Measurements from ENCODE around the gene TMOD3. TPM values are rescaled to one million over a fixed set of nuclear protein-coding genes. Genes with fewer than 3 reads are reported as not detected.

TMOD3 gene
- polyA plus RNA-seq (2013, experiment 1 of 2), result 9.9 TPM
- polyA plus RNA-seq (2013, experiment 2 of 2), result 10.7 TPM

DNA sequence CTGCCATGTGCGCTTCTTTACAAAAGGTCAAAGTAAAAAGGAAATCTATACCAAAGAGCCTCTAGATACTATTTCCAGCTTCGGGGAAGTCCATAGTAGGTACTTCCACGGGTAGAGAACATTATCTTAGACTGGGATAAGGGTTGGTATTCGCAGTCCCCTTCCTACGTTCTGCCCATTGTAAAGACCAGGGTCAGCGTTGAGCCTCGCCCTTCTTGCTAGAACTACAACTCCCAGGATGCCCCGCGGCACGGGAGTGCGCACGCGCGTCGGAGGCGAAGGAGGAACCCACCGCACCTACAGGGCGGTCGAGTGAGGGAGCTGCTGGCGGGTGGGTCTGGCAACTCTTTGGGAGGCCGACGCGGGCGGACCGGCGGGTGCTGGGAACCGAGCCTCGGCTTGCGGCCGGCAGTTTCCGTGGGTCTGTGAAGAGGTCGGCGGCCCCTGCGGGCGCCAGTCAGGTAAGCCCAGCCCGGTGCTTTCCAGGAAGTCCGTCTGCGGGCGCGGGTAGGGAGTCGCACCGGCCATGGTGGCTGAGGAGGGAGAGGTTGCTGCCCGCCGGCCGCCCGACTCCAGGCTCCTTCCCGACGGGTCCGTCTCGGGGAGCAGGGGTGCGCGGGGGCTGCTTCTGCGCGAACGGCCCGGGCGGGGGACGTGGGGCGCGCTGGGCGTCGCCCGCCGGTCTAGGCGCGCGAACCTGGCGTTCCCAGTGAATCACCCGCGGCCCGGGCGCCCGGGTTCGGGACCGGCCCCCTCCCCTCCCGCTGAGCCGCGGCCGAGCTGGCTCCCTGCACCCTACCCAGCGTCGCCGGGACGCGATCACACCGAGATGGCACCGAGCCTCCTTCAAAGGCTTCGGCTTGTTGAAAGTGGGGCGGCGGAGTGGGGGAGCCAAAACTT, at the start of gene TMOD3:
TMOD3 (plus strand) TSS at position 278 of the 900 bp plus-strand sequence. CDS start 33,232 bp downstream, outside the sequence.
- Histone ChIP-seq H2BK5ac (ENCODE audit: low read length) (peak within 1 kb of the TSS; percentile 75), H4K91ac (ENCODE audit: low read depth, low read length, poor library complexity) (no peak within 1 kb of the TSS), H3K36me3 (replicated peaks in 1 of 2; ENCODE audit: control insufficient read depth in 2 of 2, insufficient read depth in 2 of 2, low read length in 2 of 2) (no peaks in the 10 kb centered on the region), H3K4me2 (ENCODE audit: insufficient read depth, low read length, poor library complexity, severe bottlenecking) (peak within 1 kb of the TSS; percentile 78), H3K27me3 (ENCODE audit: control insufficient read depth in 3 of 3, insufficient read depth in 3 of 3, low read depth in 1 of 3, low read length in 3 of 3) (peaks cover 0 to 6% (median 0%) of the 10 kb centered on the region in 3 experiments), H3K18ac (ENCODE audit: low read length) (peak within 1 kb of the TSS; percentile 98), H3K79me1 (ENCODE audit: low read depth, low read length) (peaks cover 6% of the 10 kb centered on the region), H3K23ac (ENCODE audit: low read depth, low read length, poor library complexity) (peak within 1 kb of the TSS; percentile 100), H3K4me3 (ENCODE audit: low read length in 2 of 2) (peak within 1 kb of the TSS; percentile 66 to 93), H3K9ac (ENCODE audit: low read depth, low read length, poor library complexity) (peak within 1 kb of the TSS; percentile 84), H3K14ac (ENCODE audit: low read length) (peak within 1 kb of the TSS; percentile 71), H2BK15ac (ENCODE audit: low read length) (peak within 1 kb of the TSS; percentile 85), H2AFZ (ENCODE audit: low read length) (peak within 1 kb of the TSS; percentile 97), H2BK12ac (ENCODE audit: low read length) (peak within 1 kb of the TSS; percentile 41), H3K4me1 (ENCODE audit: control insufficient read depth in 2 of 2, insufficient read depth in 1 of 2, low read depth in 1 of 2, low read length in 2 of 2) (peaks cover 0 to 6% of the 10 kb centered on the region in 2 donors), H2BK120ac (ENCODE audit: low read depth, low read length) (peak within 1 kb of the TSS; percentile 72), H3K9me3 (replicated peaks in 1 of 2; ENCODE audit: control insufficient read depth in 2 of 2, insufficient read depth in 1 of 2, low read depth in 1 of 2, low read length in 2 of 2) (no peaks in the 10 kb centered on the region), H3K27ac (replicated peaks; ENCODE audit: low read length) (peak within 1 kb of the TSS; percentile 49), H4K8ac (ENCODE audit: low read depth, low read length) (peak within 1 kb of the TSS; percentile 43), H2AK5ac (ENCODE audit: low read depth, low read length) (no peak within 1 kb of the TSS), H3K4ac (ENCODE audit: low read length) (no peak within 1 kb of the TSS)
- WGBS, 2 donors (ENCODE audit: extremely low coverage in 2 of 2, insufficient read length in 2 of 2, insufficient replicate concordance in 1 of 2), result no CpG with 5 or more reads among the region's 89 CpGs
- peak; percentile 92 for DNase-seq (ENCODE audit: low spot score)

- H2AK5ac ChIP-seq (ENCODE audit: low read depth, low read length), result no peak overlapping the region
Measured at GRCh38 chr15:51780636-51781035, 48.8 kb upstream of the TMOD3 start.

GRCh38 chr15:51781506-51781905, 47.9 kb upstream of the TMOD3 start:
- Histone ChIP-seq H4K91ac (ENCODE audit: low read depth, low read length, poor library complexity) (no peak overlapping the region), H2BK120ac (ENCODE audit: low read depth, low read length) (no peak overlapping the region), H3K18ac (ENCODE audit: low read length) (no peak overlapping the region), H3K4me2 (ENCODE audit: insufficient read depth, low read length, poor library complexity, severe bottlenecking) (no peak overlapping the region), H2BK12ac (ENCODE audit: low read length) (no peak overlapping the region), H3K4ac (ENCODE audit: low read length) (no peak overlapping the region), H2AFZ (ENCODE audit: low read length) (no peak overlapping the region), H3K14ac (ENCODE audit: low read length) (no peak overlapping the region), H2BK15ac (ENCODE audit: low read length) (no peak overlapping the region), H3K36me3 (replicated peaks in 1 of 2; ENCODE audit: control insufficient read depth in 2 of 2, insufficient read depth in 2 of 2, low read length in 2 of 2) (peaks cover 0 to 3% of the 10 kb centered on the region in 2 donors), H3K4me3 (ENCODE audit: low read length in 2 of 2) (no peak overlapping the region), H3K4me1 (ENCODE audit: control insufficient read depth in 2 of 2, insufficient read depth in 1 of 2, low read depth in 1 of 2, low read length in 2 of 2) (no peaks in the 10 kb centered on the region), H3K27me3 (ENCODE audit: control insufficient read depth in 3 of 3, insufficient read depth in 3 of 3, low read depth in 1 of 3, low read length in 3 of 3) (no peaks in the 10 kb centered on the region), H3K23ac (ENCODE audit: low read depth, low read length, poor library complexity) (no peak overlapping the region), H3K9me3 (replicated peaks in 1 of 2; ENCODE audit: control insufficient read depth in 2 of 2, insufficient read depth in 1 of 2, low read depth in 1 of 2, low read length in 2 of 2) (no peaks in the 10 kb centered on the region), H3K27ac (replicated peaks; ENCODE audit: low read length) (no peak overlapping the region), H3K79me1 (ENCODE audit: low read depth, low read length) (no peaks in the 10 kb centered on the region), H3K9ac (ENCODE audit: low read depth, low read length, poor library complexity) (no peak overlapping the region), H2AK5ac (ENCODE audit: low read depth, low read length) (no peak overlapping the region), H2BK5ac (ENCODE audit: low read length) (no peak overlapping the region), H4K8ac (ENCODE audit: low read depth, low read length) (no peak overlapping the region)
- no peak for DNase-seq (ENCODE audit: low spot score)
- no CpG with 5 or more reads among the region's 2 CpGs for WGBS, 2 donors (ENCODE audit: extremely low coverage in 2 of 2, insufficient read length in 2 of 2, insufficient replicate concordance in 1 of 2)

More at GRCh38 chr15:51780636-51781035, 48.8 kb upstream of the TMOD3 start:
- no peaks in the 10 kb centered on the region for H3K4me1 ChIP-seq (ENCODE audit: control insufficient read depth in 2 of 2, insufficient read depth in 1 of 2, low read depth in 1 of 2, low read length in 2 of 2)
- no peak overlapping the region for H2BK12ac ChIP-seq (ENCODE audit: low read length)
- no peak overlapping the region for H3K23ac ChIP-seq (ENCODE audit: low read depth, low read length, poor library complexity)
- no peak overlapping the region for H2BK5ac ChIP-seq (ENCODE audit: low read length)
- no peak overlapping the region for H3K4ac ChIP-seq (ENCODE audit: low read length)
- DNase-seq (ENCODE audit: low spot score), result no peak
- no peak overlapping the region for H3K9ac ChIP-seq (ENCODE audit: low read depth, low read length, poor library complexity)
- no peak overlapping the region for H2BK120ac ChIP-seq (ENCODE audit: low read depth, low read length)
- H3K27me3 ChIP-seq (ENCODE audit: control insufficient read depth in 3 of 3, insufficient read depth in 3 of 3, low read depth in 1 of 3, low read length in 3 of 3), result no peaks in the 10 kb centered on the region
- H3K79me1 ChIP-seq (ENCODE audit: low read depth, low read length), result no peaks in the 10 kb centered on the region
- H3K18ac ChIP-seq (ENCODE audit: low read length), result no peak overlapping the region
- H2AFZ ChIP-seq (ENCODE audit: low read length), result no peak overlapping the region
- H3K14ac ChIP-seq (ENCODE audit: low read length), result no peak overlapping the region
- no peaks in the 10 kb centered on the region for H3K9me3 ChIP-seq (replicated peaks in 1 of 2; ENCODE audit: control insufficient read depth in 2 of 2, insufficient read depth in 1 of 2, low read depth in 1 of 2, low read length in 2 of 2)
- whole genome bisulfite sequencing, 2 donors (ENCODE audit: extremely low coverage in 2 of 2, insufficient read length in 2 of 2, insufficient replicate concordance in 1 of 2), result no CpG with 5 or more reads among the region's 1 CpG
- no peak overlapping the region for H3K4me3 ChIP-seq (ENCODE audit: low read length in 2 of 2)
- peaks cover 0 to 2% of the 10 kb centered on the region in 2 donors for H3K36me3 ChIP-seq (replicated peaks in 1 of 2; ENCODE audit: control insufficient read depth in 2 of 2, insufficient read depth in 2 of 2, low read length in 2 of 2)
- H4K91ac ChIP-seq (ENCODE audit: low read depth, low read length, poor library complexity), result no peak overlapping the region
- H3K27ac ChIP-seq (replicated peaks; ENCODE audit: low read length), result no peak overlapping the region
- H2BK15ac ChIP-seq (ENCODE audit: low read length), result no peak overlapping the region
- H3K4me2 ChIP-seq (ENCODE audit: insufficient read depth, low read length, poor library complexity, severe bottlenecking), result no peak overlapping the region
- no peak overlapping the region for H4K8ac ChIP-seq (ENCODE audit: low read depth, low read length)

DNA sequence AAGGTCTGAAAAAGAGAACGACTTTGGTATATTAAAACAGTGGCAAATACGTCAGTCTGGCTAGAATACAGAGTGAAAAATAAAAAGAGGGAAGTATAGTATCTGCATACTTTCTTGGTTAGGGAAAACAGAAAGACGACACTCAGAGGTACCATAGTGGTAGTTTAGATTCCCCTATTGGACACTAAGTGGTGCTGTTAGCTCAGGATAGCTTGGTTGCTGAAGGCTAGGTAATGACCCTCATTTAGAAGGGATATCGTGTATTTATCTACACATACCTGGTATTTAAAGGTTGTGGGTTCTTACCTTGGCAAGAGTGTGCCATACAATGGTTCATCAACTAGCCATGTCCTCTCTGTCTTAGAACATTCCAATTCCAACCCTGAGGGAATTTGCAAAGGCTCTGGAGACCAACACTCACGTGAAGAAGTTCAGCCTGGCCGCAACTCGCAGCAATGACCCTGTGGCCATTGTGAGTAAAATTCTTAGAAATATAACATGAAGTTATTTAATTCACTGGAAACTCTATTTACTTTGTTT, 47.0 kb upstream of the TMOD3 start:
- Histone ChIP-seq H3K23ac (ENCODE audit: low read depth, low read length, poor library complexity) (no peak overlapping the region), H2AK5ac (ENCODE audit: low read depth, low read length) (no peak overlapping the region), H2AFZ (ENCODE audit: low read length) (no peak overlapping the region), H2BK15ac (ENCODE audit: low read length) (no peak overlapping the region), H3K79me1 (ENCODE audit: low read depth, low read length) (no peaks in the 10 kb centered on the region), H3K9ac (ENCODE audit: low read depth, low read length, poor library complexity) (no peak overlapping the region), H3K4me2 (ENCODE audit: insufficient read depth, low read length, poor library complexity, severe bottlenecking) (no peak overlapping the region), H3K18ac (ENCODE audit: low read length) (no peak overlapping the region), H3K4me3 (ENCODE audit: low read length in 2 of 2) (no peak overlapping the region), H3K36me3 (replicated peaks in 1 of 2; ENCODE audit: control insufficient read depth in 2 of 2, insufficient read depth in 2 of 2, low read length in 2 of 2) (peaks cover 0 to 3% of the 10 kb centered on the region in 2 donors), H3K27me3 (ENCODE audit: control insufficient read depth in 3 of 3, insufficient read depth in 3 of 3, low read depth in 1 of 3, low read length in 3 of 3) (no peaks in the 10 kb centered on the region), H3K4ac (ENCODE audit: low read length) (no peak overlapping the region), H2BK120ac (ENCODE audit: low read depth, low read length) (no peak overlapping the region), H3K27ac (replicated peaks; ENCODE audit: low read length) (no peak overlapping the region), H4K8ac (ENCODE audit: low read depth, low read length) (no peak overlapping the region), H3K9me3 (replicated peaks in 1 of 2; ENCODE audit: control insufficient read depth in 2 of 2, insufficient read depth in 1 of 2, low read depth in 1 of 2, low read length in 2 of 2) (no peaks in the 10 kb centered on the region), H2BK12ac (ENCODE audit: low read length) (no peak overlapping the region), H3K14ac (ENCODE audit: low read length) (no peak overlapping the region), H3K4me1 (ENCODE audit: control insufficient read depth in 2 of 2, insufficient read depth in 1 of 2, low read depth in 1 of 2, low read length in 2 of 2) (no peaks in the 10 kb centered on the region), H4K91ac (ENCODE audit: low read depth, low read length, poor library complexity) (no peak overlapping the region), H2BK5ac (ENCODE audit: low read length) (no peak overlapping the region)
- DNase-seq (ENCODE audit: low spot score), result no peak
- WGBS, 2 donors (ENCODE audit: extremely low coverage in 2 of 2, insufficient read length in 2 of 2, insufficient replicate concordance in 1 of 2), result no CpG with 5 or more reads among the region's 7 CpGs

Measured in neuronal stem cell (in vitro differentiated cells).